GM19463 (cell line): ENCODE measurements around the gene CDH15.
A peak's percentile ranks its signal among the peaks of the same experiment; 100 is the strongest.

Experiments
- ATAC-seq: cut with Tn5 transposase; IDR thresholded peaks from one replicate; pipeline ENCODE4 v1.9.1; 2021; ENCODE audit warnings: mild to moderate bottlenecking, moderate library complexity; ENCODE audit not compliant: unreplicated experiment

Gene CDH15

DNA sequence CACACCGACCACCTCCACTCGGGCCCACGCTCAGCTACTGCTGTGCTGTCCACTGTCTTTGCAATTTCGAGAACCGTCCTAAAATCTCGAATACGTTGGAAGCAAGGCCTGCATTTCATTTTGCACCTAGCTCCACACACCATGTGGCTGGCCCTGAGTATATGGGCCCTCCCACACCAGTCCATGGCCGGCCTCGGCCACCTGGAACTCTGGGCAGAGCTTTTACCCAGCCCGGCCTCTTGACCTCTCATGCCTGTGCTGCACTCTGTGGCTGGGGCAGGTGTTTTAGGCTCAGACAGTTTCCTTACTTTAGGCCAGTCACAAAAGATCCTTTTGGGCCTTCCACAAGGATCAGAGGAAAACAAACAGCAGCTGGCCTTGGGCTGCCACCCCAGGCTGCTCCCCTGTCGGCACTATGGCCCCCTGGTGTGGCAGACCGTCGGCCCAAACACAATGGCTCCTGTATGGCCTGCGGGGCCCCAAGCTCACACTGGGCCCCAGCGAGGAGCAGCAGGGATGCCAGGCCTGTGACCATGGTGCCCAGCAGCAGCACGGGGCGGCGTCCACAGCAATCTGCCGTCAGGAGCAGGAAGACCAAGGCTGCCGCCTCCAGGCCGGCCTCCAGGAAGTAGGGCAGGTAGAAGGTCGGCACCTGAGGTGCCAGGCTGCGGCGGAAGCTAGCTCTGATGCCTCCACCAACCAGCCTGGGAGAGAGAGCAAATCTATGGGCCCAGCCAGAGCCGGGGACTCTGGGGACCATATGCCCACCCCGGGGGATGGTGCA is 26.3 kb downstream of the CDH15 start:
- ATAC-seq = no peak

DNA sequence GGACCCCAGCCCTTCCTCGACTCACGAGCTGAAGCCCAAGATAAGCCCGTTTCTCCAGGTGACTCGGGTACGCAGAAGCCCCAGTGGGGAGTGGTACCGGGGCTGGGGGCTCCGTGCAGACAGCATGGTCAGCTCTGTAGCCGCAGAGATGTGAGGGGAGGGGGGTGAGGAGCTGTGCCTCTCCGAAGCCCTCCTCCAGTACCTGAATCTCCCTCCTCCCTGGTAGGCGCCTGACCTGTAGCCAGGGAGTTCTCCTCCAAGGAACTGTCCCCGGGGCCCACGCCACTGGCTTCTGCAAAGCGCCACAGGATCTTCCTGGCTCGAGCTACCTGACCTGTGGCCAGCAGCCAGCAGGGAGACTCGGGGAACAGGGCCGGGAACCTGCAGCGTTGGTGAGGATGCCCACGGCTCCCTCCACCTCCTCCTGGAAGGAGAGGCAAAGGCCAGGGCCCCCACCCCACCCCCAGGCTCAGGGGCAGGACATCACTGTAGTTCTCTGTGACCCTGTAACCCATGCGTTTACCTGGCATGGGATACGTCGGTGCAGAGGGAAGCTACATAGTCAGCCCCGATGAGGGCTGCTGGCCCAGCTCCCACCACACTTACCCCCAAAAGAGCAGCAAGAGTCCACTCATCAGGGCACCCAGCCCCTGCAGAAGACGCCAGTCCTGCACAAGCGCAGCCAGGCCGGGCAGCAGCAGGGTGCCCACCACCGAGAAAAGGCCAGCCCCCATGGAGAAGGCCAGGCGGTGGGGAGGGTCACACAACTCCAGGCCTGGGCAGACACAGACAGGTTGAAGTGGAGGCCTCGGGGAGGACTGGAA is 27.1 kb downstream of the CDH15 start:
- no peak for ATAC-seq

GRCh38 chr16:89199241-89200123 is 27.9 kb downstream of the CDH15 start:
- ATAC-seq = no peak

- ATAC-seq = no peak
These were observed 28.7 kb downstream of the CDH15 start, which contains the start of gene SLC22A31 for GRCh38 chr16:89200124-89200849. Gene SLC22A31 (minus strand): TSS chr16:89200537. CDS start chr16:89200501, 36 bp downstream.

GRCh38 chr16:89200850-89201411 is 29.4 kb downstream of the CDH15 start:
- no peak for ATAC-seq

DNA sequence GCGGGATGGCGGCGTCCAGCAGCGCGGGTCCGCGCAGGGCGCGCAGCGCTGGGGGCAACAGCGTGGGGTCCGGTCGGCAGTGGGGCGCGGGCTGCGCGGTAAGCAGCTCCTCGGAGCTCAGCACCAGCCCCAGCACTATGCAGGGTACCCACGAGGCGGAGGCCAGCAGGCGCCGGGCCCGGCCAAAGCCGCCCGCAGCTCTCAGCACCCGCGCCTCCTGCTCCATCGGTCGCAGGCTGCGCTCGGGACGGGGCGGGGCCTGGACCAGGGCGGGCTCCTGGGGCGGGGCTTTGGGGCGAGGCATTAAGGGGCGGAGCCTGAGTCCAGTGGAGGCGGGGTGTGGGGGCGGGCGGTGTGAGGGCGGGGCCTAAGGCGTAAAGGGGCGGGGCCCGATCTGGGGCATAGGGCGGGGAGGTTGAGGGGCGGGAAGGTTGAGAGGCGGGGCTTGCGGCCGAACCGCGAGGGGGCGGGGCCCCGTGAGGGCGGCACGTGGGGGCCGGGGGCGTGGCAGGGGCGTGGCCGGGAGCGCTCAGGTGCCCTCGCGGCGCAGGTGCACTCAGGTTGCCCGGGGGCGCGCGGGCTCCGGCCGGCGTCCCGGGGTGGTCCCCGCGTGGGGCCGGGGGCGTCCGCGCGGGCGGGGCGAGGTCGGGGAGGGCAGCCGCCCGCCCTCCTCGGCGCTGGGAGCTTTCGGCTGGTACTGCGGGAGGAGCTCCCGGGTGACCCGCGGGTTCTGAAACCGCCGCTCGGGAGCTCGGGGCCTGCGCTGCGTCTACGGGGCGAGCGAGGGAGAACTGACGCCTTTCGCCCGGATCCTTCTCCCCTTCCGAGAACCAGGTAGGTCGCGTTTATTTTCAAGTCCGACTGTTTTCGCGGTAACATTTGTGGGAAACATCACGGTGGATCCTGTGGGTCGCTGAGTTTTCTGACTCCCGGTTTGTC is 30.2 kb downstream of the CDH15 start:
- ATAC-seq = no peak

GRCh38 chr16:89202422-89203215 is 31.1 kb downstream of the CDH15 start:
- no peak for ATAC-seq

DNA sequence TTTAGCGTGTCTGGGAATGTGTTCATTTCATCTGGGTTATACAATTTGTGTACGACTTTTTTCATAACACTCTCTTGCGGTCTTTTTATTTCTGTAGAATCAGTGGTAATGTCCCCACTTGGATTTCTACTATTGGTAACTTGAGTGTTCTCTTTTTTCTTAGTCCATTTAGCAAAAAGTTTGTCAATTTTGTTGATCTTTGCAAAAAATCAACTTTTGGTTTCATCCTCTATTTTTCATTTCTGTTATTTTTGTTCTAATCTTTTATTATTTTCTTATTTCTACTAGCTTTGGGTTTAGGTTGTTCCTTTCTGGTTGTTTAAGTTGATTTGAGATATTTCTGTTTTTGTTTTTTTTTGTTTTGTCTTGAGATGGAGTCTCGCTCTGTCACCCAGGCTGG is 36.4 kb downstream of the CDH15 start:
- ATAC-seq = no peak

DNA sequence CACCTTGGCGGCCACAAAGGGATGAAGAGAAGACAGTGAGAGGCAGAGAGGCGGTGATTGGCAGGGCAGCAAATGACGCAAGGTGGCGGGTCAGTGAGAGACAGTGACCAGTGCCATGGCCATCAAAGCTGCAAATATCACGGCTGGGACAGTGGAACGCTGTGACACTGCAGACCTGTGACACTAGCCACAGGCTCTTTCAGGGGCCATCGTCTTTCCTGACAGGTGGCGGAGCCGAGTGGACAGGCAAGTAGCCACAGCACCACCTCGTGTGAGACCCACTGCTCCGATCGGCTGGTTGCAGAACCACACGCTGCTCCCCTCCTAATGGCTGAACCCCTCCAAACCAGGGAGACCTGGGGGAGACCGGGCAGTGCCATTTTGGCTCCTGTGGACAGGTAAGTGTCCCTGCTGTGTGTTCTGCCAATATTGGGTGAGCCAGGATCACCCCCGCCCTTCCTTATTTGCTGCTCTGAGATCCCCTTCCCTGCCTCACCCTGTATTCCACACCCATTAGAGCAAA is 38.0 kb downstream of the CDH15 start:
- ATAC-seq = no peak

GRCh38 chr16:89210165-89210903 is 38.8 kb downstream of the CDH15 start:
- no peak for ATAC-seq

GRCh38 chr16:89210904-89211515 is 39.5 kb downstream of the CDH15 start:
- ATAC-seq = no peak

DNA sequence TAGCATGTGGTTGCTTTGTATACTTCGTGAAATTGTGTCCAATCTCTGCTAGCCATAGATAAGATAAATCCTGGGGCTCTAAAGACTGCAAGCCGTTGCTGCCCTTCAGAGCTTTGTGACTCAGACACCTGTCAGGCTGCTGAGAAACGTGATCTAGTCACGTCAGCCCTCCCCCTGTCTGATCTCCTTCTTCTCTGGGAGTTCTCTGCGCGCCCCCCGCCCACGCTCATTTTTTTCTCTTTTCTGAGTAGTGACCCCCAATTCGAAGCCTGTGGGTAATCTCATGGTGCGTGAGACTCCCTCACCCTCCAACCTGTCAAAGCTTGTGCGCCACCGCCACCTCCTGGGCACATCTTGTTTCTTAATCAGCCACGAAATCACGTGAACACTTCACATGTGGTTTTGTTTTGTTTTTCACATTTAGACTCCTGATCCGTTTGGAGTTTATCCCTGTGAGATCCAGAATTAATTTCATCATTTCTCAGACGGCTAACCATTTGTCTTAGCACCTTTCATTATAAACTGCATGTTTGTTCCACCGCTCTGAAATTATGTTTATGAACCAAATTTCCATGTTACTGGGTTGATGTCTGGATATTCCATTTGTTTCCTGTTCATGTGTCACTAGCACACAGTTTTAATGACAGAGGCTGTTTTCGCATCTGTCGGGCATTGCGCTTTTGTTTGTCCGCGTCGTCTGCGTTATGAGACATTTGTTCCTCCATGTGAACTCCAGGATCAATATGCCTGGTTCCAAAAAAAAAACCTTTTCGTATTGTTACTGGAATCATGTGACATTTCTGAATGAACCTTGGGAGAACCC is 45.0 kb downstream of the CDH15 start:
- ATAC-seq = no peak

DNA sequence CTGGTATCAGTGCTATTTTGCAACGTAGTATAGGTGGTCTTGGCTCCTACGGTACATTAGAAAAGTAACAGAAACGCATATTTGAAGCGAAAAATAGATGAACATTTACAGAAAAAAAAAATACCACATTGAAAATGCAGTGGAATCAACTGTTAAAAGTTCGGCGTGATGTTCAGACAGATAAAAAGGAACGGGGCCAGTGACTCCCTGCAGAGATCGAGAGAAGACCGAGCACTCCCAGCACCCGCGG is 45.5 kb downstream of the CDH15 start:
- no peak for ATAC-seq

GRCh38 chr16:89217388-89218191 is 46.0 kb downstream of the CDH15 start, which contains the start of gene ZNF778:
Gene ZNF778 (plus strand): TSS chr16:89217703. CDS start chr16:89221128, 3,425 bp downstream.
- peak; percentile 82 for ATAC-seq

GRCh38 chr16:89219365-89219764 is 47.8 kb downstream of the CDH15 start:
- ATAC-seq = no peak
